Measurements from ENCODE around the gene CAPN5. TPM values are rescaled to one million over a fixed set of nuclear protein-coding genes. Genes with fewer than 3 reads are reported as not detected.

Gene CAPN5
- polyA plus RNA-seq, 3 donors = 0.28 to 0.83 (median 0.62) TPM

DNA sequence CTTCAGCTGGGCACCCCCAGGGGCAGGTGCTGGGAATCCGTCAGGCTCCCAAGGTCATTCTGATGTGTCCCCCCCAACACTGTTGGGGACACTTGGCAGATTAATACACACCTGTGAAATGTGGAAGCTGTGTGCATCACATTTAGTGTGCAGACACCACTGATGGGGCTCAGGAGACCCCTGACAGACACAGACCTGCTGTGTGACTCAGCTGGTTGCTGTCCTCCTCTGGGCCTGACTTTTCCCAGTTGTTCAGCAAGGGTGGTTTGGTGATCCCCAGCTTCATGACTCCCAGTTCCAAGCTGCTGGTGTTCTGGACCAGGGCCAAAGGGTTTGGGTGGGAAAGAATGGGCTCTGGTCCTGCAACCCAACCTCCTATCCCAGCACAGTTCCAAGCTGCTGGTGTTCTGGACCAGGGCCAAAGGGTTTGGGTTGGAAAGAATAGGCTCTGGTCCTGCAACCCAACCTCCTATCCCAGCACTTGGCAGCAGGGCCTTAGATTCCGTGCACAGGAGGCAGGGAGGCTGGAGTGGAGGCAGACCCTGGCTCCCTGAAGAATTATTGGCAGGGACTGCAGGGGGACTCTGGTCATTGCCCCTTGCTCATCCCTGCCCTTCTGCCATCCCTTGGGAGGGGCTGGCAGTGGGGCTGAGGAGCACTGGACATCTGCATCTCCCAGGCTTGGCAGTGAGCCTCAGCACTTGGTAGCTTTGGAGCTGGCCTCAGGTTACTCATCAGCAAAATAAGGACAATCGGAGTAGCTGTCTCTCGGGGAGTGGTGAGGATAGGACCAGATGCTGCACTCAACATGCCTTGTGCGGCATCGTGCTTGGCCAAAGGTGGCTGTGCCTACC lies 27.4 kb downstream of the CAPN5 start:
- no peak overlapping the region for H3K4me3 Mint-ChIP-seq
- Histone ChIP-seq H3K4me2 (replicated peaks; ENCODE audit: extremely low read depth, low read length, poor library complexity, severe bottlenecking) (no peak overlapping the region), H3K4me3 (replicated peaks in 1 of 3; ENCODE audit: low read depth in 2 of 3, low read length in 3 of 3) (no peak overlapping the region), H3K36me3 (replicated peaks in 1 of 2; ENCODE audit: control insufficient read depth in 1 of 2, insufficient read depth in 2 of 2, low read length in 2 of 2) (no peaks in the 10 kb centered on the region), H3K9me3 (replicated peaks in 1 of 2; ENCODE audit: control insufficient read depth in 1 of 2, insufficient read depth in 1 of 2, low read length in 2 of 2) (no peaks in the 10 kb centered on the region), H3K27me3 (ENCODE audit: control insufficient read depth in 2 of 2, insufficient read depth in 2 of 2, low read length in 2 of 2) (no peaks in the 10 kb centered on the region), H4K20me1 (ENCODE audit: insufficient read depth, low read length) (no peaks in the 10 kb centered on the region), H3K4me1 (ENCODE audit: control insufficient read depth in 1 of 2, insufficient read depth in 2 of 2, low read length in 2 of 2) (no peaks in the 10 kb centered on the region), H3K9ac (ENCODE audit: insufficient read depth, low read length, poor library complexity, severe bottlenecking) (no peak overlapping the region), H3K79me2 (ENCODE audit: insufficient read depth, low read length) (no peaks in the 10 kb centered on the region), H3K27ac (ENCODE audit: low read depth in 1 of 2, low read length in 2 of 2) (no peak overlapping the region), H2AFZ (ENCODE audit: insufficient read depth, low read depth, low read length, poor library complexity, severe bottlenecking) (no peak overlapping the region)
- no peak overlapping the region for H3K27ac Mint-ChIP-seq
- DNase-seq = no peak
- H3K36me3 Mint-ChIP-seq = no peaks in the 10 kb centered on the region
- TF ChIP-seq, protein P1, sequence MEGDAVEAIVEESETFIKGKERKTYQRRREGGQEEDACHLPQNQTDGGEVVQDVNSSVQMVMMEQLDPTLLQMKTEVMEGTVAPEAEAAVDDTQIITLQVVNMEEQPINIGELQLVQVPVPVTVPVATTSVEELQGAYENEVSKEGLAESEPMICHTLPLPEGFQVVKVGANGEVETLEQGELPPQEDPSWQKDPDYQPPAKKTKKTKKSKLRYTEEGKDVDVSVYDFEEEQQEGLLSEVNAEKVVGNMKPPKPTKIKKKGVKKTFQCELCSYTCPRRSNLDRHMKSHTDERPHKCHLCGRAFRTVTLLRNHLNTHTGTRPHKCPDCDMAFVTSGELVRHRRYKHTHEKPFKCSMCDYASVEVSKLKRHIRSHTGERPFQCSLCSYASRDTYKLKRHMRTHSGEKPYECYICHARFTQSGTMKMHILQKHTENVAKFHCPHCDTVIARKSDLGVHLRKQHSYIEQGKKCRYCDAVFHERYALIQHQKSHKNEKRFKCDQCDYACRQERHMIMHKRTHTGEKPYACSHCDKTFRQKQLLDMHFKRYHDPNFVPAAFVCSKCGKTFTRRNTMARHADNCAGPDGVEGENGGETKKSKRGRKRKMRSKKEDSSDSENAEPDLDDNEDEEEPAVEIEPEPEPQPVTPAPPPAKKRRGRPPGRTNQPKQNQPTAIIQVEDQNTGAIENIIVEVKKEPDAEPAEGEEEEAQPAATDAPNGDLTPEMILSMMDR (IDR thresholded peaks at IDR 0.05) = no peak
- no peaks in the 10 kb centered on the region for H3K9me3 Mint-ChIP-seq
- intact Hi-C loops (cut with micrococcal nuclease) = no loop called here
- 100% methylated on average over 2 of the region's 6 CpGs for WGBS (ENCODE audit: insufficient coverage)
- H3K27me3 Mint-ChIP-seq (ENCODE audit: low read depth in 3 of 3) = peaks cover 0 to 2% (median 2%) of the 10 kb centered on the region in 3 donors
- H3K4me1 Mint-ChIP-seq = no peaks in the 10 kb centered on the region

DNA sequence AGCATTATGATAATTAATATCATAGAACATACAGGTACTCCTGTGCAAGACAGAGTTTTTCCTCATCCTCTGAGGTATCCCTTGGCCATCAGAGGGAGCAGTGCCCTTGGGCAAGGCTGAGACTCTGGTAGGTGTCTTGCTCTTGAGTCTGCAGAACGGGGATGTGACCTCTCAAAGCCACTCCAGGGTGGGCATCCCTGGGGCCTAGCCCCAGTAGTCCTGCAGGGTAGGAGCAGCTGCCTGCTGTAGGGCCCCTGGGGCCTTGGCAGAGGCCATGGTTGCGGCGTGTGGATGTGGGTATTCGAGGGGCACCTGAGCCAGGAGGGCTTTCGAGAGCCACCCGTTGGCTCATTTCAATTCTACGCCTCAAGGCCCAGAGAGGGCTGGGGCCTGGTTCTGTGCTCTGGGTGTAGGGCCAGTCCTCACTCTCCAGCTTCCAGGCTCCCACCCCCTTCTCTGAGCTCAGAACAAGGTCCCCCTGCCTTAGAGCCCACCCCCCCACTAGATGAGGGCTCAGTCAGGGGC lies 28.1 kb downstream of the CAPN5 start:
- no peak overlapping the region for H3K27ac Mint-ChIP-seq
- H3K9ac ChIP-seq (ENCODE audit: insufficient read depth, low read length, poor library complexity, severe bottlenecking) = no peak overlapping the region

More for the DNA sequence above, 28.1 kb downstream of the CAPN5 start:
- no peak for DNase-seq
- no peak overlapping the region for H3K4me3 Mint-ChIP-seq
- H3K4me1 Mint-ChIP-seq = no peaks in the 10 kb centered on the region
- H3K4me1 ChIP-seq (ENCODE audit: control insufficient read depth in 1 of 2, insufficient read depth in 2 of 2, low read length in 2 of 2) = no peaks in the 10 kb centered on the region
- TF ChIP-seq, protein P1 (IDR thresholded peaks at IDR 0.05) = no peak
- H3K4me2 ChIP-seq (replicated peaks; ENCODE audit: extremely low read depth, low read length, poor library complexity, severe bottlenecking) = no peak overlapping the region
- no peaks in the 10 kb centered on the region for H3K9me3 ChIP-seq (replicated peaks in 1 of 2; ENCODE audit: control insufficient read depth in 1 of 2, insufficient read depth in 1 of 2, low read length in 2 of 2)
- H3K27me3 Mint-ChIP-seq (ENCODE audit: low read depth in 3 of 3) = peaks cover 0 to 2% (median 2%) of the 10 kb centered on the region in 3 donors
- H3K36me3 ChIP-seq (replicated peaks in 1 of 2; ENCODE audit: control insufficient read depth in 1 of 2, insufficient read depth in 2 of 2, low read length in 2 of 2) = no peaks in the 10 kb centered on the region
- H3K4me3 ChIP-seq (replicated peaks in 1 of 3; ENCODE audit: low read depth in 2 of 3, low read length in 3 of 3) = no peak overlapping the region
- no peak overlapping the region for H3K27ac ChIP-seq (ENCODE audit: low read depth in 1 of 2, low read length in 2 of 2)
- 94% methylated on average over 5 of the region's 7 CpGs for WGBS (ENCODE audit: insufficient coverage)
- peaks cover 0 to 6% (median 0%) of the 10 kb centered on the region in 7 donors for H3K9me3 Mint-ChIP-seq
- no peaks in the 10 kb centered on the region for H3K79me2 ChIP-seq (ENCODE audit: insufficient read depth, low read length)
- H3K36me3 Mint-ChIP-seq = no peaks in the 10 kb centered on the region
- no peaks in the 10 kb centered on the region for H3K27me3 ChIP-seq (ENCODE audit: control insufficient read depth in 2 of 2, insufficient read depth in 2 of 2, low read length in 2 of 2)
- H4K20me1 ChIP-seq (ENCODE audit: insufficient read depth, low read length) = no peaks in the 10 kb centered on the region
- intact Hi-C loops (cut with micrococcal nuclease) = no loop called here
- no peak overlapping the region for H2AFZ ChIP-seq (ENCODE audit: insufficient read depth, low read depth, low read length, poor library complexity, severe bottlenecking)
